NCI-H1417 (cell line): ENCODE results near the gene PRKAR2B.
A peak's percentile ranks its signal among the peaks of the same experiment; 100 is the strongest.

Source experiments
- DNase-seq, 3 experiments: peaks; one replicate each; lab custom pipeline; 2025; lab: John Stamatoyannopoulos, UW

The PRKAR2B gene

DNA sequence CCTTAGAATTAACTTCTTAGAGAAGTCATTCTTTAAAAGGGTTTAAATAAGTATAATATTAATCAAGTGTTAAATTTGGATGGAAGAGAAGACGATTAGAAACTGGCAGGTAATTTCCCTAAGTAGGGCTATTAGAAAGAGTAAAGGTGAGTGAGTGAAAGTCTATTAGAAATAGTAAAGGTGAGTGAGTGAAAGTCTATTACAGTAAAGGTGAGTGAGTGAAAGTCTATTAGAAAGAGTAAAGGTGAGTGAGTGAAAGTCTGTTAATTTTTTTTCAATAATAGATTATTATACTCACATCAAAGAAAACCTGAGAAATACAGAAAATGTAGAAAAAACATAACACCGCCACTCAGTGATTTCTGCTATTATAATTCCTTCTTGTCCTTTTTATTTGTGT, 113.5 kb downstream of the PRKAR2B start:
- no peak for DNase-seq

DNA sequence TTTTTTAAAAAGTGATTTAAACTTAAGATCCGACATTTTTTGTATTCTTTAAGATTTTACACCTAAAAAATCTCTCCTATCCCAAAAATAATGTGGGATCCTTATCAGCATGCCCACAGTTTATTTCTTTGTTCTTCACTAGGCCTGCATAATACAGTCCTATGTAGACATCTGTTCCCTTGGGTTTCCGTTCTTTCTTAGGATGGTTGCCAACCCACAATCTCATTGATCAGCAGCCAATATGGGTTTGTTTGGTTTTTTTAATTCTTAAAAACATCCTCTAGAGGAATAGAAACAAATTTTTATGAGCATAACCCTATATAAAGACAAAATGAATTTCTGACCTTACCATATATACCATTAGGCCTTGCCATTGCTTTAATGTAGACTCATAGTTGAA, 115.9 kb downstream of the PRKAR2B start:
- no peak for DNase-seq

DNA sequence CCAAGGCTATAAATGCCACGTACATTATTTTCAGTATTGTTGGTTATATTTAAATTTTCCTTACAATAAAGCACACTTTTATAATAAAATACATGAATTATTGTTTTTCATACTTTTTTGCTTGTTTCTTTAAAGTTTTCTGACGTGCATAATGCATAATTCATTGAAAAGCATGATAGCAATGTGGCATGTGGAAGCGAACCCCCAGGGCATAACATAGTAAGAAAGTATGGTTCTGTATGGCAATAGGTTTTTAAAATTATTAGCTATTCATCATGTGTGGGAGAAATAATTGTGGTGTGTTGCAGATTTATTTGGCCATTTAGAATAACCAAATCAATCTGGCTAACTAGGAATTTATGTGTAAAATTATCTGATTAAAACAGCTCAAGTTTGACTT, 116.9 kb downstream of the PRKAR2B start:
- DNase-seq = no peak

DNA sequence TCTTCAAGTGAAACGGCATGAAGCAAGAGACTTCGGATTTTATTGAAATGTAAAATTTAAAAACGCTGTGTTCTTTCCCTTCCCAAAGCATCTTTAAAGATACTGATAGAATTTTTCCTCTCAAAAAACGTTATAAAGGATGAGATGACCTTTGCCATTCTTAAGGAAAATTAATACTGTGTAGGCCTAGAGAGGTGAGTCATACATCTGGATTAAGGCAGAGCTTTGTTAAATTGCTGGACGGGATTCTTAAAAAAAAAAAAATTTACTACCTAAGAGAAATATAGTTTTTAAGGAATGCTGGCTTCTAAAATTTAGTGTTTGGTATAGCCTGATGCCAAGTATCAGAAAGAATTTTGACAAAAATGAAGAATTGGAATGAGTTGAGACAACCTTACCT, 118.0 kb downstream of the PRKAR2B start:
- DNase-seq = no peak

DNA sequence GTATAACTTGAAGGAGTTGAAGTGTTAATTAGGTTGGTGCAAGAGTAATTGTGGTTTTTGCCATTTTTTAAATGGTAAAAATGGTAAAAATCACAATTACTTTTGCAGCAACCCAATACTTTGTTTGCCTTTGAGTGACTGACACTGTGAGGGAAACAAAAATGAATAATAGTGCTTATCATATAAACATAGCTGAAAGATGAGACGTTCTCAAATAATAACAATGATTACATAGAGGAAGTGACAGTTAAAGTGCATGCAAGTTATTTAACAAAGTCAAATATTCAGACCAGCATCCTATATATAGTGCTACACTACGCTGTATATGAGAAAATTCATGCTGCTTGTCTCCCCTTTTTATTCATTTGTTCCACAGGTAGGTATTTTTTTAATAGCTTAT, 119.6 kb downstream of the PRKAR2B start:
- no peak for DNase-seq

DNA sequence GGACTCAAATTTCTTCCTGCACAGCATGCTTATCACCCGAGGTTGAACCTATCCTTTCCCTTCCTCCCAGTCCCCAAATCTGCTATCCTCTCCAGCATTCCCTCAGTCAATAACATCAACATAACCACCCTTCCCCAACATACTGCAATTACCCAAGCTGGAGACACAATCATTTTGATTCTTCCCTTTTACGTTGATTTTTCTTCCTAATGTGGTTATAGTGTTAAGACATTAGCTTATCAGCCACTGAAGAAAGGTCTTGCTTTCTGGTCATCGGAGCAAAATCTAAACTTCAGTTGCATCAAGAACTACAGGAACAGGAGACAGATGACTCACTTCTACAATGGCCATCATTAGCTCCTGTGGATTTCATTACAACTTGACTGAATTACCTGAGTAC, 120.8 kb downstream of the PRKAR2B start:
- no peak for DNase-seq

DNA sequence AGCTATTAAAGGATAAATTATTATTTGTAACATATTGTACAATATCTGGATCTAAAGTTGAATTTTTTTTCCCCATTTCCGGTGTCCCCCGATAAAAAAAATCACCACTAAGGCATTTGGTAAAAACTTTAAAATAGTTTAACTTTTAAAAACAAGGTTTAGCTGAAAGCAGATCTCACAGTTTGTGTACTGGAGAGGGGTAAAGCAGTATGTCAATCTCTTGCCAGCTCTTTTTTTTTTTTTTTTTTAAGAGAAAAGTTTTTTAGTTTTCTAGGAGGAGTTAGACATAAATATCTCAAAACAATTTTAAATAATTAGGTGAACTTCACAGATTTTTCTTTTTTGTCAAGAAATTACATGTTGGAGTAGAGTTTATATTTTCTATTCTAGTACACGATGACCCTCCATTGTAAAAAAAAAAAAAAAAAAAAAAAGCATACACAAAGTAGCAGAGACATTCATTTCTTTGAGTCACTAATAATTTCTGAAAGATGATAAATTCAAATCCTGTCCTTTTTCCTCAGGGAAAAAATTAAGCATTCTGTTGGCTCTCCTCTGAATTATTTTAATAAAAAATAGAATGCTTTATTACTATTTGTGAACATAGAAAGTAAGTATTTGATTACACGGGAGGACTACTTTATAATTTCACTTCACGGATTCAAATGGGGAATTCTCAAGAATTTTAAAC, 122.4 kb downstream of the PRKAR2B start:
- DNase-seq = peak in 2 of 3 experiments; percentile 38 to 71

DNA sequence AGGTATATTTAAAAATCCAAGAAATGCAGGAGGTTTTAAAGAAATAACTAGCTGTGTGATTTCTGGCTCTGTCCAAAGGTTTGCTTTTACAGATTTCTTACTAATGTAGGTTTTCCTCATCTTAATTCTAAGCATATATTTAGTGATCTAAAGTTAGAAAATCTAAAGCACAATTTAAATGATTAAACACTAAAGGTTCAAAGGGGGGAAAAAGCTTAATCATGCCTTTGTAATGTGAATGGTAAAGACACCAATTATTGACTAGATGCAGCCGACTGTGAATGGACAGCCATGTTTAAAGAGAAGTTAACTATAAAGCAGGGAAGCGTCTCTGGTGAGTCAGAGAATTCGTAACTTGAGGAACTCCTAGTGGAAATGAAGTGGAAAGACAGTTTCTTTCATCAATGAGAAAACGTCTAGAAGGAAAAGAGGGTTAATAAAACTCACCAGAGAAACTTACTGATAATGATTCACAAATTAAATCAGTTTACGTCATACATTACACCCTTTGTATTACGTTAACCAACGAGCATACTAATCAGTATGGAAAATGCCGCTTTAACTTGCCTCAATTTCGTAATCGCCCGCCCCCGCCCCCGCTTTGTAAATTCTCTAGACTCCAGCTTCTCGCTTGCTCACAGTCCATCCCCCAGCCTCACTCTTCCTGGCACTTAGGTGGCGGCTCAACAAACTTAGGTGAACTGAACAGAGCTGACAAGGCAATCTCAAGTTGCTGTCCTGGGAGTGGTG, 123.2 kb downstream of the PRKAR2B start:
- peak; percentile 35 to 94 (median 89) for DNase-seq

DNA sequence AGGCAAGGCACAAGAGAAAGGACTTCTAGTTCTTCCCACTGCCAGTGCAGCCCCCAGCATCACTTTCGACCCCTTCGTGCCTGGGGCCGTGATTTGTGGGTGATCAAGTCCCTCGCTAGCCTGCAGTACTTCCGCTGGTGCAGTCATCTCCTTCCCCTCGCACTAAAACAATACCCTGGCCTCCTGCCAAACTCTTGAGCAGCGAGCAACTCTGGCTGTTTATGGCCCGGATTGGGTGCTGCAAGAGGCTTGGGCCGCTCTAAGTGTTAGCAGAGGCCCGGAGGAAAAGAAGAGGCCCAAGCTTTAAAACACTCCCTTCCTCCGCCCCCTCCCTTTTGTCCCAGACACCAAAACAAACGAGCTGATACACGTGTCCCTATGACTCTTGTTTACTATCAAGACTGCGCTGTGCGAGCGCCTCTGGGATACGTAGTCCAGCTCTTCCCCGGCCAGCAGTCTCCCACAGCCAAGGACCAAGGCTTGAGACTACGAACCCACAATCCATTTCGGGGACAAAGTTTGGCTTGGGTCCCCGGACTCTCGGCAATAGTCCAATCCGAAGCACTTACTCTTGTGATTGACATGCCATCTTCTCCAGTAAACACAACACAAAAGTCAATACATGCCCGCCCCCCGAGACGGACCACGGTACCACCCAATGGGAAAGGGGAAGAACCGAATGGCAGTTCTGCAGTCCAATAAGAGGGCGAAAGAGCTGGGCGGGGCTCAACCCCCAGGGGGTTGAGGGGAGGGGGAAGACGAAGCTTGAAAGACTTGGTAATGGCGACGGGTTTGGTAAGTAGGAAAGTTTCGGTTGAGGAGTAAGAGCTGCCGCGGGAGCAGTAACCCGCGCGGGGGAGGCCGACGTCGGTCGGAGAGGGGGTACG, 124.0 kb downstream of the PRKAR2B start, which contains the start of gene HBP1:
Gene HBP1 (plus strand): TSS at position 771 of the 887 bp plus-strand sequence. CDS start 10,891 bp downstream, outside the sequence.
- peak; percentile 100 for DNase-seq

DNA sequence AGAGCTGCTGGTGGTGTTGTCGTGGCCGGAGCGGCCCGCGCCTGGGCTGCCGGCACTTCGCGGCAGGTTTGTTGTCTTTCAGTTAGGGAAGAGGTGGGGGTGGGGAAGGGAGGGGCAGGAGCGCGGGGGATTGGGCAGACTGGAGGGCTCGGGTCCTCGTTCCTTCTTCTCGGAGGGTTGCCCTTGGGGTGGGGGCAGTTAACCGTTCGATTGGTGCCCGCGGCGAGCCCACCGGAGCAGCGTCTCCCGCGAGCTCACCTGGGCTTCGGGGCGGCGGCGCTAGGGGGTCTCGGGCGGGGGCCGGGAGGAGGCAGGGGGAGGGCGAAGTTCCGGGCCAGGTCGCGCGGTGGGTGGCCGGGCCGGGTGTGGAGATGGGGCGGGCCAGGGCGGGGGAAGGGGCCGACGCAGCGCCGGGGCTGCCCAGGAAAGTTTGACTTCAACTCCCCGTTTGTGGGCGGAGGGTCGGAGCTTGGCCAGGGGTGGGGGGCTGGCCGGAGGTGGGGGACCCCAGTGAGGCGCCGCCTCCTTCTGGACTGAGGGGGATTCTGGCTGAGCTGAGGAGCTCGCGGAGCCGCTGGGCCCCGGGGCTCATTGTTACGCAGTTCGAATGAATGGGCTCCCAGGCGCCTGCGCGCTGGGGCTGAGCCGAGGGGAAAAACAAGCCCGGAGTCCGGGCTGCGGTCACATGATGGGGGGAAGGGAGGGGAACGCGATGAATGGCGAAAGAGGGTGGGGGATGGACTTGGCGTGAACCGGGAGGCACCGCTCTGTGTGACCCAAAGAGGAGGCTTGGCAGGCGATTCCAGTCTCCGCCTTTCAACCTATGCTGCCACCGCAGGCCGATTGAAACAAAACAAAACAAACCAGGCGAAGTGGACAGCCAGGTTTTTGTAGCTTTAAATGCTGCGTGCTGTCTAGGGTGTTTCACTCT, 124.9 kb downstream of the PRKAR2B start:
- DNase-seq = peak; percentile 96 to 99 (median 98)

DNA sequence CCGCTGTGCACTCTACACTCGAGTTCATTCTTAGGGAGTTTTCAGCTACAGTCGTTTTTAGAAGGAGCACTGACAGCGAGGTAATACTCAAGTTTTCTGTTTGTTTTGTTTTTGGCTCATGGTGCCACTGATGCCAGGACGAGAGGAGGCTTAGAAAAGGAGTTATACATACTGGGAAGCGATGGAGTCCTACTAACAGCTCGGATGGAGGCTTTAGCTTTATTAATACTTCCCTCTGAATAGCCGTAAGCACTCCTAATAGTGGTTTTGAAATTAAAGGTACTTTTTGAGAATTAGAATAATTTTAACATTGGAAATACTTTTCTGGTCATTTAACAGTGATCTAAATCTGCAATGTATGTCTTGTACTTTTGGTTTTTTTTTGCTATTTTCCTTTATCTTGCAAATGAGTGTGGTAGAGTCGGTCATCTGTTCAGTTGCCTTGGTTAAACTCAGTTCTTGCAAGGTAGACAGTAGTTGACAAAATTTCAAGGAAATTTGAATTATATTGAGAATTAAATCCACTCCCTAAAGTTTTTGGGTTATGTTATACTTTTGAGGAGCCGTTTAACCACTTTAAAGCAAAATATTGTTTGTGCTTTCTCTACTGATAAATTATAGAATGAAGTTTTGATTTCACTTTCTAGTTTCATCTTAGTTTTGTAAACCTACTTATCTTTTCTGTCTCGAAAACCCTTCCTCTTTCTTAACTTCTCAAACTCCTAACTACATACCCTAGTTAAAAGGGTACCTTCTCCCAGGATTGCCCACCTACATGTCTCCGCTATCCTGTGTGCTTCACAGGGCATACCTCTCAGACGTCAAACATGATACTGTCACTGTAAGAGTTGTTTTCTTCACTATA, 125.8 kb downstream of the PRKAR2B start:
- no peak for DNase-seq

DNA sequence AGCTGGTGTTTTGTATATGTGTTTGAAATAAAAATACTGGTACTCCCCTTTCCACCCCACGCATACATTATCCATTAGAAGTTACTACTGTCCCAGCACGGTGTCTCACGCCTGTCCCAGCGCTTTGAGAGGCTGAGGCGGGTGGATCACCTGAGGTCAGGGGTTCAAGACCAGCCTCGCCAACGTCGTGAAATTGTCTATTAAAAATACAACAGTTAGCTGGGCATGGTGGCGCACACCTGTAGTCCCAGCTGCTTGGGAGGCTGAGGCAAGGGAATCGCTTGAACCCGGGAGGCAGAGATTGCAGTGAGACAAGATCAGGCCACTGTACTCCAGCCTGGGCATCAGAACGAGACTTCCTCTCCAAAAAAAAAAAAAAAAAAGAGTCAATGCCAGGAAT, 127.0 kb downstream of the PRKAR2B start:
- DNase-seq = no peak

DNA sequence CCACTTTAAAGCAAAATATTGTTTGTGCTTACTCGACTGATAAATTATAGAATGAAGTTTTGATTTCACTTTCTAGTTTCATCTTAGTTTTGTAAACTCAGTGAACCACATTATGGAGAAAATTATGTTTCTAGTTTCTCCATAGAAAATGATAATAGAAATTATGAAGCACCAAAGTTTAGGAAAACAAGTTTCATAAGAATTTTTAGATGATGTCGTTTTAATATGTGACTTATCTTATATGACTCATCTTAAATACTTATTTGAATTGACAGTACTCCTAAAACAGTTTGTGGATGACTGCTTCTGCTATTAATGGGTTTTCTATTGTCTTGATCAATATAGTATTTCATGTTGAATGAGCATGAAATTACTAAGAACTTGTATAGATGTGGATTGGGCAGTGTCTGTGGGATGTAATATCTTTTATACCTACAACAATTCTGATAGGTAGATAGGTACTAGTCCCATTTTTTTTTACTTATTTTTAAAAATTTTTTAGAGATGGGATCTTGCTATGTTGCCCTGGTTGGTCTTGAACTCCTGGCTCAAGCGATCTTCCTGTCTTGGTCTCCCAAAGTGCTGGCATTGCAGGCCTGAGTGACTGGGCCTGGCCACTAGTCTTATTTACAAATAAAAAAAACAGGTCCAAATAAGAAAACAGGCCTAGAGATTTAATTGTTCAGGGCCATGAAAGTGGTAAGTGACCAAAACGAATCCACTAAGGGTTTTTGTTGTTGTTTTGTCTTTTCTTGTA, 127.9 kb downstream of the PRKAR2B start:
- DNase-seq = no peak

DNA sequence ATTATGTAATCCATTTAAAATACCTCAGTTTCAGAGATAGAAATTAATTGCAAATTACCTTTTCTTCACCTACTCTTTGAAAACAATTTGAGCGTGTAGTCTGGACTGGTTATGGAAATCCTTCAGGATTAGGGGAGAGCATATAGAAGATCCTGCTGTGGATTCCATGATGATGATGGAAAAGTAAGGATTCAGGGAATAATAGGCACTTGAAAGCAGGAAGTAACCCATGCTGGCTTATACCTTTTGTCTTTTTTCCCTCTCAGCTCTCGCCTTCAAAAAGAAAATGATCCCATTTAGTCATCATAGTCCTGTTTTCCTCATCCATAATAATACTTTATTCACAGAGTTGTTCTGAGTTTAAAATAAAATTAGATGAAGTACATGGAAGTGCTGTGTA, 128.7 kb downstream of the PRKAR2B start:
- DNase-seq = peak in 1 of 3 experiments; percentile 21

DNA sequence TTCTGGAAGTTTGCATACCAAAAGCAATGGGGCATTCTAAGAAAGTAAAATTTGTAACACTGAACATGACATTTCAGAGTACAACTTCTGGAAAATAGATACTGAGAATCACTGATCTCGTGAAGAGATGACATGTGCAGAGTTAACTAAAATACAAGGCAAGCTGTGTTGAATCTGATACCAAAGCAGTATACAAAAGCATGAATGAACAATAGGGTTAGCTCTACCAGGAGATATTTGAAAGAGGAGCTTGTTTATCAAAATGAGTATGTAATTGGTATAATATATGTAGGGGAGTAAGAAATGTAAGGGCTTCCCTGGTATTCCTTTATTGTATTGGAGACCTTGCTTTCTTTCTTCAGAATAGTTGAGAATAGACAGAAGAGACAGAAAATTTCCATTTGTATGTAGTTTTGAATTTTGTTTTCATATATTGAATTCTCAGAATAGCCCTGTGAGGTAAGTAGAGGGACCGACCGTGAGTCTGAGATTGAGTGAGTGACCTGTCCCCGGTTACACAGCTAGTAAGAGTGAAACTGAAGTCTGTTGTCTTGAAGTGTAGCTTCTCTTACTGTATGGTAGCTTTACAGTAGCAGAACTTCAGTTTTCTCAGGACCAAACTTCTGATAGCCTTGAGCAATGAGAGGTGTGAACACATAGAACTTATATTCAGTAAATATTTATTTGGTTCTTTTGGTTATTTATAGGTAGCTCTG, 129.3 kb downstream of the PRKAR2B start:
- no peak for DNase-seq

DNA sequence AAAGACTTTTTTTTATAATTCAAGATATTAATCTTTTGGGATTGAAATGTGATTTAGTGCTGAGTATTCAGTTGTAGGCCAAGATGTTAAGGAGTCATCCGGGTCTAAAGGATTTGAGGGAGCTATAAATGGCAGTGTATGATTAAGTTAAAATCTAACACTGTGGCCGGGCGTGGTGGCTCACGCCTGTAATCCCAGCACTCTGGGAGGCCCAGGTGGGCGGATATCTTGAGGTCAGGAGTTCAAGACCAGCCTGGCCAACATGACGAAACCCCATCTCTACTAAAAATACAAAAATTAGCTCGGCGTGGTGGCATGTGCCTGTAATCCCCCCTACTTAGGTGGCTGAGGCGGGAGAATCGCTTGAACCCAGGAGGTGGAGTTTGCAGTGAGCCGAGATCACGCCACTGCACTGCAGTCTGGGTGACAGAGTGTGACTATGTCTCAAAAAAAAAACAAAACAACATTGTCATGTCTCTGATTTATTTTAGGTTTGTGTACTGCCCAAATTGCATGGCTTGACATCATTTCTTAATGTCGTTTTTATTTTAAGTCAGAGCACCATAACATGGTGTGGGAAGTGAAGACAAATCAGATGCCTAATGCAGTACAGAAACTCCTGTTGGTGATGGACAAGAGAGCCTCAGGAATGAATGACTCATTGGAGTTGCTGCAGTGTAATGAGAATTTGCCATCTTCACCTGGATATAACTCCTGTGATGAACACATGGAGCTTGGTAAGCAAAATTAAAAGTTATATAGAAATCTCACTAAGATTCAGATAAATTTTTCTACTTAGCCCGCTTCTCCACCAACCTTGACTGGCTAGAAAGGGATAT, 135.0 kb downstream of the PRKAR2B start:
- DNase-seq = no peak

DNA sequence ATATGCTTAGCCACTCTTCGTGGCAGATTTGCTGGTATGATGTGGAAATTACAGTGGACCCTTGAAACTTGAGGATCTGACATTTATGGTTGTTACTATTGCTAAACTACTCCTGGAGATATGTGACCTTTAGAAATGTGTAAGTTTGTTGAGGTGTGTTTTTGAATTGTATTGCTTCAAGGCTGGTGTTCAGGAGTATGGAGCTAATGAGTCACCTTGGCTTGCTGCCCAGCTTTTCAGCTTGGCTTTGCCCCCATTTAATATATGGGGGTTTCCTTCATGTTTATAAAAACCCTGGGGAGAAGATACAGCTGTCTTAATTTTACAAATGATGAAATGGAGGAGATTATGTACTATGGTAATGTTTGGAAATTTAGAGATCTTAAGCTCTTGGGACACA, 135.9 kb downstream of the PRKAR2B start:
- peak in 1 of 3 experiments; percentile 18 for DNase-seq

DNA sequence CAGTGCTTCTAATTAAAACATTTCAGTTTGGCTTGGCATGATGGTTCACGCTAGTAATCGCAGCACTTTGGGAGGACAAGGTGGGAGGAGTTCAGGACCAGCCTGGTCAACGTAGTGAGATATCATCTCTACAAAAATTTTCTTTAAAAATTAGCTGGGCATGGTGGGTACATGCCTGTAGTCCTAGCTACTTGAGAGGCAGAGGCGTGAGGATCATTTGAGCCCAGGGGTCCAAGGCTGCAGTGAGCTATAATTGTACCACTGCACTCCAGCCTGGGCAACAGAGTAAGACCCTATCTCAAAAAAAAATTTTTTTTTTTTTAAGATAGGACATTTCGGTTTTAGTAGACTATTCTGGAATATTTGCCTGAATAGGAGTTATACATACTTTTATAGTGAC, 136.7 kb downstream of the PRKAR2B start:
- no peak for DNase-seq
